Ectodermal cell (in vitro differentiated cells): Measurements from ENCODE around the gene UEVLD.
"Not testable (repeated sequence)": the region's sequence is repeated elsewhere in the genome, so short reads cannot be mapped to it uniquely, and the experiment has no call there.

ENCODE experiments used
- H3K27ac ChIP-seq: 2 replicates; pipeline ENCODE4 v1.7.0; 2013; ENCODE audit warnings: mild to moderate bottlenecking, low read depth, low read length; ENCODE audit not compliant: insufficient read depth, poor library complexity, severe bottlenecking
- H3K27me3 ChIP-seq: 2 replicates; pipeline ENCODE4 v1.7.0; 2013; ENCODE audit warnings: mild to moderate bottlenecking, low read length; ENCODE audit not compliant: insufficient read depth, control insufficient read depth, poor library complexity, severe bottlenecking
- H3K36me3 ChIP-seq: one replicate; pipeline ENCODE4 v1.7.0; 2013; ENCODE audit warnings: low read length; ENCODE audit not compliant: control insufficient read depth, insufficient read depth
- H3K4me1 ChIP-seq: one replicate; pipeline ENCODE4 v1.7.0; 2013; ENCODE audit warnings: low read length; ENCODE audit not compliant: control insufficient read depth, insufficient read depth
- H3K4me3 ChIP-seq: 2 replicates; pipeline ENCODE4 v1.7.0; 2013; ENCODE audit warnings: low read depth, low read length, control low read depth; ENCODE audit not compliant: insufficient read depth
- H3K9me3 ChIP-seq: 2 replicates; pipeline ENCODE4 v1.7.0; 2013; ENCODE audit warnings: mild to moderate bottlenecking, low read length, moderate library complexity; ENCODE audit not compliant: control insufficient read depth
- WGBS, 2 experiments: methylation state at CpG; one replicate each; pipeline ENCODE4 v1.1.7; 2013; ENCODE audit warnings: missing lambda C conversion rate in 2 of 2; 5-methylcytosine and 5-hydroxymethylcytosine counted together

Gene UEVLD

DNA sequence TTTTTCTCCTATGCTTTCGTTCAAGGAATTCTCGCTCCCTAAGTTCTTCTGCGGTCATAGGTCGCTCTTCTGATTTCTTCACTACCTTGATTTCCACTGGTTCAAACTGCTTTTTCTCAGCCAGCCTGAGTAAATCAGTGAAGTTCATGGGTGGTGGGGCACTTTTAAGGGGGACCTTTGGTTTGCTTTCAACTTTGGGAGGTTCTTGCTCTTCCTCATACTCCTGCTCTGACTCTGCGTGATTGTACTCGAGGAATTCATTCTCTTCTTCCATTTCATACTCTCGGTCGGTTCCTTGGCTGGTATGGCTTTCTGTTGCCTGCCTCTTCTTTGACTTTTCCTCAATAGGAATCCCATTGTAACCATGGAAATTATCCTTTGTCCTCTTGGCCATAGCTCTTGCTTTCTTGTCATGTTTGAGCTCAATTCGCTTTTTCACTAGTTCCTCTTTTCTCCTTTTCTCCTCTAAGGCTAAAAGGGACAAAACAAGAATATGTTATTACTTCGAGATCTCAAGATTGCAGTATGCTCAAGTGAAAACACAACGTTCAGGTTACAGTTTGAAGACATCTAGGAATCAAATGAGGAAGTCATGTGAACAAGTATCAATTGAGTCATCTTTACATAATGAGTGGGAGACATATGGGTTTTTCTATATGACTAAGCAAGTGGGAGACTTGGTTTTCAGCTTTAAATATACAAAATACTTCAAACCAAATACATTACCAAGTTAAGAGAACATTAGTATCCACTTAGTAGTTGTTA, 27.3 kb upstream of the UEVLD start:
- no peaks in the 10 kb centered on the region for H3K9me3 ChIP-seq
- no peak overlapping the region for H3K27ac ChIP-seq
- H3K4me1 ChIP-seq = no peaks in the 10 kb centered on the region
- no peak overlapping the region for H3K4me3 ChIP-seq
- peaks cover 12% of the 10 kb centered on the region for H3K36me3 ChIP-seq
- WGBS, 2 experiments = 92 to 96% methylated on average over 11 of the region's 11 CpGs
- no peaks in the 10 kb centered on the region for H3K27me3 ChIP-seq

DNA sequence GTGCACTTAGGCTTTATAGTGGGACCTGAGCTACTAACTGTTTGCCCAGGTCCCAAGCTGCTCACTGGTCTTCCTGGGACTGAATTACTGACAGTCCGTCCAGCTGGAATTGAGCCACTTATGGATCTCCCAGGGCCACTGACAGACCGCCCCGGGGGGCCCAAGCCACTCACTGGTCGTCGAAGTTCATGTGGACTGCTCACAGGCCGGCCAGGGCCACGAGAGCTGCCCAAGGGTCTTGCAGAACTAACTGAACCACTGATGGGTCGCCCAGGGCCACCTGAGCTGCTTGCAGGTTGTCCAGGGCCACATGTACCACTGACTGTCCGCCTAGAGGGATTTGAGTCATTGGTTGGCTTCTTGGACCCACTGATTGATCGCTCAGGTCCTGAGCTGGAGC, 26.1 kb upstream of the UEVLD start:
- Histone ChIP-seq H3K36me3 (peaks cover 14% of the 10 kb centered on the region), H3K4me1 (no peaks in the 10 kb centered on the region), H3K27ac (no peak overlapping the region), H3K4me3 (no peak overlapping the region), H3K9me3 (no peaks in the 10 kb centered on the region), H3K27me3 (no peaks in the 10 kb centered on the region)
- 88 to 91% methylated on average over 10 of the region's 10 CpGs for WGBS, 2 experiments

- H3K27me3 ChIP-seq = no peaks in the 10 kb centered on the region
- H3K27ac ChIP-seq = no peak overlapping the region
- H3K4me1 ChIP-seq = no peaks in the 10 kb centered on the region
- H3K4me3 ChIP-seq = no peak overlapping the region
- WGBS, 2 experiments = 87 to 100% methylated on average over 1 to 4 of the region's 4 CpGs
- H3K9me3 ChIP-seq = no peaks in the 10 kb centered on the region
- peaks cover 24% of the 10 kb centered on the region for H3K36me3 ChIP-seq
These were observed 23.9 kb upstream of the UEVLD start for GRCh38 chr11:18612394-18612793.

- Histone ChIP-seq H3K4me3 (no peak overlapping the region), H3K9me3 (no peaks in the 10 kb centered on the region), H3K36me3 (peaks cover 24% of the 10 kb centered on the region), H3K27me3 (no peaks in the 10 kb centered on the region), H3K4me1 (no peaks in the 10 kb centered on the region), H3K27ac (no peak overlapping the region)
- WGBS, 2 experiments = 85 to 95% methylated on average over 2 of the region's 2 CpGs
These were observed 22.7 kb upstream of the UEVLD start for GRCh38 chr11:18611196-18611595.

DNA sequence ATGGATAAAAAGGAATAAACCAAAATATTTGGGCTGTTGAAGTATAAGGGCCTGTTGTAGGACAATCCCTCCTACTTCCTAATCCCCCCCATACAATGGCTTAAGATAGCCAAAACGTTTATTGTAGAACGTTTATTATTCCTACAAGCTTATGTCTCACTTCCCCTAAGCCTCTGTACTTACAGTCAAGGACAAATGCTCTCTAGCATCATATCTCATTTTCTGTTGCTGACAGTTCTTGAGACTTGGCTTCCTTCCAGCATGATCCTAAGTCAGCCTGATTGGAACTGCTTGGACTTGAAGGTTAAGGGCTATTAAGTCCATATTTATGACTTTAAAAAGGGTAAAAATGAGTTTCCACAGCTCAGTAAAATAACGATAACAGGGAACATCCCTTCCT, 19.8 kb upstream of the UEVLD start:
- Histone ChIP-seq H3K4me3 (no peak overlapping the region), H3K36me3 (peaks cover 12% of the 10 kb centered on the region), H3K27ac (no peak overlapping the region), H3K27me3 (no peaks in the 10 kb centered on the region), H3K9me3 (no peaks in the 10 kb centered on the region), H3K4me1 (no peaks in the 10 kb centered on the region)
- WGBS, 2 experiments = 96 to 97% methylated on average over 2 to 3 of the region's 3 CpGs

GRCh38 chr11:18600915-18601569, 12.5 kb upstream of the UEVLD start:
- Histone ChIP-seq H3K27me3 (no peaks in the 10 kb centered on the region), H3K4me3 (no peak overlapping the region), H3K4me1 (no peaks in the 10 kb centered on the region), H3K36me3 (no peaks in the 10 kb centered on the region), H3K27ac (no peak overlapping the region), H3K9me3 (no peaks in the 10 kb centered on the region)
- WGBS, 2 experiments = 95 to 98% methylated on average over 4 of the region's 4 CpGs

DNA sequence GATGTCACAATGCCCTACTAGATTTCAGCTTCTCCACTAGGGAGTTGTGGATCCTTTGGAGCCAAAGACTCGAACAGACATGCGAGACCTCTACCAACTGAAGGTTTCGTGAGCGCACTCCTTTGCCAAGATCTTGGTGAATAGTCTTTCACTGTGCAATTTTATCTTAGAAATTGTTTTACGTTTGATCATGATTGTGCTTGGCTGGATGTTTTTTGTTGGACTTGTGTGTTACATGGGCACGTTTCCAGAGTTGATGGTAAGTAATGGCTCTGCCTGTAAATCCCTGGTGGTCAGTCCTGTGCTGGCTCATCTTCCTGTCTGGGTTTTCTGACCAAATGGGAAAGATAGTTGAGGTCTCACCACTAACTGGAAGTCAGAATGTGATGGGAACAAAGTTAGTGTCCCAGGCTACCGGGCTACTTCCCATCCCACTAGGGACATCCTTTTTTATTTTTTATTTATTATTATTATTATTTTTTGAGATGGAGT, 11.3 kb upstream of the UEVLD start, which contains the start of gene MISFA:
Gene MISFA (plus strand): TSS at position 51 of the 492 bp plus-strand sequence. CDS start 140 bp downstream, at position 191.
- Histone ChIP-seq H3K27me3 (no peaks in the 10 kb centered on the region), H3K4me1 (no peaks in the 10 kb centered on the region), H3K27ac (no peak within 1 kb of the TSS), H3K9me3 (no peaks in the 10 kb centered on the region), H3K36me3 (no peaks in the 10 kb centered on the region), H3K4me3 (no peak within 1 kb of the TSS)
- WGBS, 2 experiments = 96 to 98% methylated on average over 6 of the region's 7 CpGs

GRCh38 chr11:18594999-18595749, 6.6 kb upstream of the UEVLD start:
- WGBS, 2 experiments = 72 to 76% methylated on average over 5 of the region's 5 CpGs

GRCh38 chr11:18594088-18594487, 5.6 kb upstream of the UEVLD start:
- not testable (repeated sequence) for H3K4me1 ChIP-seq, H3K27me3 ChIP-seq, H3K36me3 ChIP-seq, H3K9me3 ChIP-seq, H3K27ac ChIP-seq, H3K4me3 ChIP-seq
- 95 to 98% methylated on average over 5 of the region's 5 CpGs for WGBS, 2 experiments

More at GRCh38 chr11:18594999-18595749, 6.6 kb upstream of the UEVLD start:
- Histone ChIP-seq H3K9me3 (no peaks in the 10 kb centered on the region), H3K4me3 (no peak overlapping the region), H3K27me3 (no peaks in the 10 kb centered on the region), H3K36me3 (no peaks in the 10 kb centered on the region), H3K27ac (no peak overlapping the region), H3K4me1 (peaks cover 5% of the 10 kb centered on the region)

DNA sequence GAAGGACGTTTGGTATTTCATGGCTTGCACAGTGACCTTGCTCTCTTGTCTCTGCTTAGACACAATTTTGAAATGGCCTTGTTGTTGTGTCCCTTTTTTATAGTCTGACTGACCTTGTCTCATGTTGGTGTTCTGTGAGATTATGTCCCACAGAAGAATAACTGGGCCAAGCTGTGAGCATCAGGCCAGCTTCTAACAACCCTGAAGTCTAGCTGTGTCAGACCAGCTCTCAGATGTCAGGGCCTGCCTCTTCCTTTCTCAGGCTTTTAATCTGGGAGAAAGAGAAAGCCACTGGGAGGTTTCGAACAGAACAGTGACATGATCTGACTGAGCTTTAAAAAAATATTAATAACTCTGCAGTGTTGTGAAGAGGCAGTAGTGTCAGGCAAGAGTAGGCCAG, 2.0 kb upstream of the UEVLD start:
- 89 to 93% methylated on average over 2 of the region's 2 CpGs for WGBS, 2 experiments
- no peak overlapping the region for H3K4me3 ChIP-seq
- no peaks in the 10 kb centered on the region for H3K27me3 ChIP-seq
- no peaks in the 10 kb centered on the region for H3K36me3 ChIP-seq
- no peaks in the 10 kb centered on the region for H3K9me3 ChIP-seq
- H3K4me1 ChIP-seq = peaks cover 5% of the 10 kb centered on the region
- H3K27ac ChIP-seq = no peak overlapping the region
